Measurements from ENCODE around the gene ELMO1. TPM values are rescaled to one million over a fixed set of nuclear protein-coding genes. Genes with fewer than 3 reads are reported as not detected.

The ELMO1 gene
- total RNA-seq, 1 experiment from 2014 or later: not detected

GRCh38 chr7:37310327-37311080 lies 138.2 kb downstream of the ELMO1 start:
- Histone ChIP-seq H3F3A (ENCODE audit: low read length, unreplicated experiment) (no peaks in the 10 kb centered on the region), H4K20me1 (ENCODE audit: low read length) (no peaks in the 10 kb centered on the region), H2AFZ (ENCODE audit: low read length) (no peak overlapping the region), H3K9me2 (replicated peaks; ENCODE audit: low read length) (no peaks in the 10 kb centered on the region), H3K36me3 (ENCODE audit: low read depth, low read length) (no peaks in the 10 kb centered on the region), H3K4me1 (ENCODE audit: insufficient read depth, low read length) (no peaks in the 10 kb centered on the region), H3K27me3 (ENCODE audit: low read length) (no peaks in the 10 kb centered on the region), H3K9me3 (ENCODE audit: low read length) (no peaks in the 10 kb centered on the region), H3K4me2 (ENCODE audit: low read length) (no peak overlapping the region), H3K27ac (ENCODE audit: low read length) (no peak overlapping the region), H3K79me2 (ENCODE audit: low read length) (no peaks in the 10 kb centered on the region), H3K4me3 (ENCODE audit: low read length) (no peak overlapping the region), H3K9ac (ENCODE audit: low read length) (no peak overlapping the region)
- no peak for ATAC-seq
- no TSS peak for BruUV-seq (replicated peaks)
- ChIA-PET CTCF (no interaction called here), POLR2A (ENCODE audit: unreplicated experiment) (no interaction called here)
- DNase-seq: no peak
- TF ChIP-seq EZH2 (IDR thresholded peaks at IDR 0.05; ENCODE audit: low read length, unreplicated experiment): no peak
- TF ChIP-seq CTCF (conservative IDR thresholded peaks at IDR 0.05; ENCODE audit: low read depth, low read length): no peak
- no peak for TF ChIP-seq EZH2phosphoT487 (IDR thresholded peaks at IDR 0.05; ENCODE audit: borderline replicate concordance, low read length)
- intact Hi-C loops (cut with micrococcal nuclease): no loop called here

DNA sequence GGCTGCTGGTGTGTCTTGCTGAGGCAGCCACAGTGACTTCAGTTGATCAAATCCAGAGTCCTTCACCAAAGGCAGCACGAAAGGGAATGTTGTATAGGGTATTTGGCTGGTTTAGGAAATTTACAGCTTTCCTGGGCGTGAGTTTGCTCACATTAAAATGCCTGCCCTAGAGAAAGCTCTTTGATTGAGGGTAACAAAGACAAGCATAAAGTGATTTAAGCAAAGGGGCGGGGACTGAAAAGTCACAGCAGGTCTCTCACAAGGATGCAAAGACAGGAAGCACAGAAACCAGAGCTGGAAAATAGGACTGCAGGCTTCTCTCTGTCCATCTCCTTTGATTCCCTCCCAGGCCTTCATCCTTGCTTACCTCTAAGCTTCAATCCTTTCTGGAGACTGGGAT lies 139.2 kb downstream of the ELMO1 start:
- H3K36me3 ChIP-seq (ENCODE audit: low read depth, low read length): no peaks in the 10 kb centered on the region
- no peaks in the 10 kb centered on the region for H3K9me2 ChIP-seq (replicated peaks; ENCODE audit: low read length)
- no peak overlapping the region for H3K27ac ChIP-seq (ENCODE audit: low read length)
- ATAC-seq: no peak
- no peaks in the 10 kb centered on the region for H3F3A ChIP-seq (ENCODE audit: low read length, unreplicated experiment)
- no peak overlapping the region for H3K4me2 ChIP-seq (ENCODE audit: low read length)
- DNase-seq: no peak
- H2AFZ ChIP-seq (ENCODE audit: low read length): no peak overlapping the region
- H3K79me2 ChIP-seq (ENCODE audit: low read length): no peaks in the 10 kb centered on the region
- H3K9me3 ChIP-seq (ENCODE audit: low read length): no peaks in the 10 kb centered on the region
- intact Hi-C loops (cut with micrococcal nuclease): no loop called here
- H3K4me3 ChIP-seq (ENCODE audit: low read length): no peak overlapping the region
- H3K4me1 ChIP-seq (ENCODE audit: insufficient read depth, low read length): no peaks in the 10 kb centered on the region
- POLR2A ChIA-PET (ENCODE audit: unreplicated experiment): no interaction called here
- H3K9ac ChIP-seq (ENCODE audit: low read length): no peak overlapping the region
- no peaks in the 10 kb centered on the region for H4K20me1 ChIP-seq (ENCODE audit: low read length)
- H3K27me3 ChIP-seq (ENCODE audit: low read length): no peaks in the 10 kb centered on the region
- no TSS peak for BruUV-seq (replicated peaks)
- TF ChIP-seq EZH2phosphoT487 (IDR thresholded peaks at IDR 0.05; ENCODE audit: borderline replicate concordance, low read length): no peak
- no peak for TF ChIP-seq EZH2 (IDR thresholded peaks at IDR 0.05; ENCODE audit: low read length, unreplicated experiment)
- no peak for TF ChIP-seq CTCF (conservative IDR thresholded peaks at IDR 0.05; ENCODE audit: low read depth, low read length)
- CTCF ChIA-PET: no interaction called here

DNA sequence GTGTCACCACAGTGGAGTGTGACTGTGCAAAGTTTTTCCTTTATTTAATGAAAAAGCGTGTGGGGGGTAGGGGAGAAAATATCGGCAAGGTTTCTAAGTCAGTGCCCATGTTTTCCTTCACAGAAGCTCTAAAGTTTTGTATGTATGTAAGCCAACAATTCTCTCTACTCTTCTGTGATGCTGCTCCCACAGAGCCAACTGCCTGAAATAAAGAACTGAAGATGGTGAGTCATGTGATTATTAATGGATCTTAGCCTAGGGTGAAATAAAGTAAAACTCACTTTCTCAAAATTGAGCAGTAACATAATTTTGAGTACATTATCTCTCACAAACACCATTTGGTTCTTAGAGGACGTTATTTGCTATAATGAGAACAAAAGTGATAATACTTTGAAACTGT lies 143.7 kb downstream of the ELMO1 start:
- TF ChIP-seq EZH2phosphoT487 (IDR thresholded peaks at IDR 0.05; ENCODE audit: borderline replicate concordance, low read length): no peak
- no peak for TF ChIP-seq EZH2 (IDR thresholded peaks at IDR 0.05; ENCODE audit: low read length, unreplicated experiment)
- no peak for TF ChIP-seq CTCF (conservative IDR thresholded peaks at IDR 0.05; ENCODE audit: low read depth, low read length)
- no peak overlapping the region for H3K27ac ChIP-seq (ENCODE audit: low read length)

More for the DNA sequence above, 143.7 kb downstream of the ELMO1 start:
- Histone ChIP-seq H3K79me2 (ENCODE audit: low read length) (no peaks in the 10 kb centered on the region), H3K4me1 (ENCODE audit: insufficient read depth, low read length) (no peaks in the 10 kb centered on the region), H3K9ac (ENCODE audit: low read length) (no peak overlapping the region), H3F3A (ENCODE audit: low read length, unreplicated experiment) (no peaks in the 10 kb centered on the region), H3K9me3 (ENCODE audit: low read length) (no peaks in the 10 kb centered on the region), H2AFZ (ENCODE audit: low read length) (no peak overlapping the region), H3K36me3 (ENCODE audit: low read depth, low read length) (no peaks in the 10 kb centered on the region), H3K9me2 (replicated peaks; ENCODE audit: low read length) (no peaks in the 10 kb centered on the region), H3K4me2 (ENCODE audit: low read length) (no peak overlapping the region), H3K4me3 (ENCODE audit: low read length) (no peak overlapping the region), H3K27me3 (ENCODE audit: low read length) (no peaks in the 10 kb centered on the region), H4K20me1 (ENCODE audit: low read length) (no peaks in the 10 kb centered on the region)
- DNase-seq (no peak), ATAC-seq (no peak)
- intact Hi-C loops (cut with micrococcal nuclease): no loop called here
- ChIA-PET CTCF (no interaction called here), POLR2A (ENCODE audit: unreplicated experiment) (no interaction called here)
- BruUV-seq (replicated peaks): no TSS peak
